HG02981 (cell line): Measurements from ENCODE around the gene MYLK4.
A peak's percentile ranks its signal among the peaks of the same experiment; 100 is the strongest.

Experiments used
- ATAC-seq: cut with Tn5 transposase; IDR thresholded peaks from one replicate; pipeline ENCODE4 v1.9.1; 2021; ENCODE audit warnings: mild to moderate bottlenecking, moderate library complexity; ENCODE audit not compliant: unreplicated experiment

Gene MYLK4

GRCh38 chr6:2635911-2636310, 114.8 kb downstream of the MYLK4 start:
- no peak for ATAC-seq

GRCh38 chr6:2634139-2634964, 116.4 kb downstream of the MYLK4 start:
- ATAC-seq = peak; percentile 76

DNA sequence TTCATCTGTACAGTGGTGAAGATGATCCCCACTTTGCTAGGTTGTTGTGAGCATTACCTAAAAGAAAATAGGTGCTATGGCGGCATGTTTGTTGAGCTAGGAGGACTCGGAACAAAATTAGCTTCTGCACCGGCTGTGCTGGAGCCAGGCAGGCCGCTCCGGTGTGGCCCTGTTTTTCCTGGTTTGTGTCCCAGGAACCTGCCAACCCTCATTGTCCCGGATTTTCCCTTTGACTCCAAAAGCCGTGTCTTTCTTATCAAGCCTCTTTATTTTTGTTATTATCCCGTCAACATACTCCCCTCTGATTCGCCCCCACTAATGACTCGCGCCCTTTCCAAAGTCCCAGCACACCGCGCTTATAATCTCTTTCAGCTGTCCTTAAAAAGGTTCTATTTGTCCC, 117.0 kb downstream of the MYLK4 start:
- no peak for ATAC-seq

GRCh38 chr6:2632976-2633584, 117.6 kb downstream of the MYLK4 start:
- ATAC-seq = no peak

GRCh38 chr6:2632368-2632767, 118.4 kb downstream of the MYLK4 start:
- no peak for ATAC-seq

- no peak for ATAC-seq
These were observed 119.7 kb downstream of the MYLK4 start for GRCh38 chr6:2630891-2631571.

DNA sequence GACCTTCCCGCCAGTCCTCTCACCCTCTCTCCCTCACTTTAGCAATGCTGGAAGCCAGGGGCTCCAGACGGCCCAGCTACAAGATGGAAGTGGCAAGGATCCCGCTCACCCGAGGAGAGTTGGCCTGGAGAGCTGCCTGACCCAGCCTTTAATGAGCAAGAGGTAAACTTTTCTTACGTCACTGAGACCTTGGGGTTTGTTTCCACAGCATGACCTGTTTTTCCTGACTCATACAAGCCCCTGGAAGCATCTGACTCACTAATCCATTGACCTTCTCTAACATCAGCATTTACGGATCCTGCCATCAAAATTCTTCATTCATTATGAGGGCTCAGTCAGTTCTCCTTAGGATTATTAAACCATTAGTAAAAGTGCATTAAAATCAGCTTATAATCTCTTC, 120.4 kb downstream of the MYLK4 start:
- ATAC-seq = no peak

DNA sequence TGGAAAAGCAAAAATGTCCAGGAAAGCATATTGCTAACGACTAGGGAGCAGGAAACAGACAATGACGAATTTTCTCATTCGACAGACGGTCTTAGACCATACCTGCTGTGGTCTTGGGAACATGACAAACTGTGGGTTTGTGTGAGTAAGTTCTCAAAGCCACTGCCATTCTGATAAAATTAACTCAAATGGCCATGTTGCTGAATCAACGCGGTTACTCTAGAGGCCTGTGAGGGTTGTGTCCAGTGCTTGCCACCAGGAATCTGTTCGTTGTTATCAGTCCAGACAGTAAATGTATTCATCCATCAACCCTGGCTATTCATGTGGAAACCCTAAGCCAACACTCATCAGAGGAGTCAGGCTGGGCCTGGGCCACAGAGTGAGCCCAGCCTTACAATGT, 124.3 kb downstream of the MYLK4 start:
- ATAC-seq = no peak

- no peak for ATAC-seq
These were observed 125.1 kb downstream of the MYLK4 start for GRCh38 chr6:2625581-2625980.

GRCh38 chr6:2624177-2624576, 126.5 kb downstream of the MYLK4 start:
- no peak for ATAC-seq

DNA sequence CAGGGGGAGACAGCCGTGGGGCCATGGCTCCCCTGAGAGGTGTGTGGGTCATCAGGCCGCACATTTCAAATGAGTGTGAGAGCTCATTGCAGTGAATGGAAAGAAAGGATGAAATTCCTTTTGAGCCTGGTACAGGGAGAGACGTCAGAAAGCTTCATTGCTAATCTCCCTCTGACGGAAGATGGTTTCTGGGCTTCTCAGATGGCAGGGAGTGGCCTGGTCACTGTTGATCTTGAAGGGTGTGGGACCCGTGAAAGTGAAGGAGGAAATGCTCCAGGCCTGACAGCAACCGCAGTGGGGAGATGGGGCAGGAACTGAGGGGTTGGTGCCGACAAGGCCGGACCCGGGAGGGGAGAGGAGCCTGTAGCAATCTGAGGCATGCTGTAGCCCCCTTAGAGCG, 127.4 kb downstream of the MYLK4 start:
- no peak for ATAC-seq

DNA sequence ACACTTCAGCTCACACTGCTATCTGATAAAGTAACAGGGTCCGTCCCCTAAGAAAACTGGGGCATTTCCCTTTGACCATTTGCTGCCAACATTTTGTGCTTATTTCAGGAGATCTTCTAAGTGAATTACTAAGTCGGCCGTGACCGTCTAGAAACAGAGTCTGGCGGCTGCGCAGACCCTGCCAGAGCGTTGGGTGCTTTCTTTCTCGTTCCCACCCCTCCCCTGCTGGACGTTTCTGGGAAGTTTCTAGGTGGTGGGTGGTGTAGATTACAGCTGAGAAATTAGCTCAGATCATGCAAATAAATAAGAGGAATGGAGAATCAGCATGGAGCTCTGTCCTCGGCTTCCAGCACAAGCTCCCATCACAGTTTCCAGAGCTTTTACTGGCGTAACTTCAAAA, 128.1 kb downstream of the MYLK4 start:
- no peak for ATAC-seq

- ATAC-seq = no peak
These were observed 131.1 kb downstream of the MYLK4 start for GRCh38 chr6:2619651-2620050.

DNA sequence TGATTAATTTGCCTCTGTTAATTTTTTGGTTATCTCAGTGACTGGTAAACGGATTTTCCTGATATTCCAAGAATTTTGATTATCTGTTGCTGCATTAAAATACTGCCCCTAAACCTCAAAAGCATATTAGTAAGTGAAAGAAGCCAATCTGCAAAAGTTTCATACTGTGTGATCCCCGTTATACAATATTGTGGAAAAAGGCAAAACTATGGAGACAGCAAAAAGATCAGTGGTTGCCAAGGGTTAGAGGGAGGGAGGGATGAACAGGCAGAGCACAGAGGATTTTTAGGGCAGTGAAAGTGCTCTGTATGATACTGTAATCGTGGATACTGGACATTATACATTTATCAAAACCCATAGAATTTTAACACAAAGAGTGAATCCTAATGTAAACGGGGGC, 133.0 kb downstream of the MYLK4 start:
- no peak for ATAC-seq

DNA sequence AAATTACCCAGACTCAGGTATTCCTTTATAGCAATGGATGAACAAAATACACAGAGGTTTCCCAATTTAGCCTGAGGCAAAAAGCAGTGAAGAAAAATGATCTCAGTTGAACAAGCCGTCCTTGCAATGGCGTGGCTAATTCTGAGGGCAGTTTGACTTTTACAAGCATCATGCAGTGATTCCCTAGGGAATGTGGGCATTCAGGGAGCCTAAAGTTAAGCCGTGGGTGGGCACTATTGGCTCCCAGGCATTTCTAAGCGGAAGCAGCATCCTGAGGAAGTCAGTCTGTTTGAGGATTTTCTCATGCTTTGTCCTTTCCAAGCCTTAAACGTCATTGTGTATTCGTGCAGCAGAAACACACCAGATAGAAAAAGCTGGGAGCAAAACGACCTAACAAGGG, 133.9 kb downstream of the MYLK4 start:
- no peak for ATAC-seq

DNA sequence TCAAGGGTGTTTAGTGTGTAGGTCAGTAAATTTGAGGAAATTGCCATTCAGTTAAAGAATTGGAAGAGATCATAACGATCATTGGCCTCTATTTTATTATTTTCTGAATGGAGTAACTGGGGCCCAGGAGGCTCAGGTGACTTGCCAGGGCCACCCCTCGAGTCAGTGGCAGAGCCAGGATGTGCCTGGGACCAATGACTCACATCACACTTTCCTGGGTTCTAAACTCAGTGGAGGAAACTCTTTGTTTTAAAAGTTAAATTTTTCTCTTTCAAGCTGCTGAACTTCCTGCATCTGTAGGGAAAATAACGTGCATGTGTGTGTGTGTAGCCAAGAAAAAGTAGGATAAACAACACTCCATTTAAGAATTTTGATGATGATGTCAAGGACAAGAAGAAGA, 135.5 kb downstream of the MYLK4 start:
- no peak for ATAC-seq

DNA sequence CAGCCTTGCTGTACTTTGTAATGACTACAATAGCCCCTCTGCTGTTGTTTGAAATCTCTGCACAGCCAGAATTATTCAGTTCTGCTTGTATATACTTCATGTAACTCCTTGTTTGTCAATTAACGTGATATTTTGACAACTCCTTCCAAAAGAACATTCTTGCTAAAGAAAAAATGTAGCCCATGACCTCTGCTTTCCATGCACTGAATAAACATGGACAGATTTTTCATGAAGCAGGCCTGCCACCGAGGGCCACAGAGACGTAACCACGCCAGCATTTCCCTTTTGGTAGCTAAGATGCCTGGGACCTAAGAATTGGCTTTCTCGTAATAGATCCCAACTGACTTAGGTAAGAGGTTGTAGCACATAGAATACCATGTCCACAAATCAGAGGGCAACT, 135.9 kb downstream of the MYLK4 start:
- no peak for ATAC-seq

- ATAC-seq = no peak
These were observed 136.6 kb downstream of the MYLK4 start for GRCh38 chr6:2614155-2614554.
